ENCODE data around the gene PSMD2.

DNA sequence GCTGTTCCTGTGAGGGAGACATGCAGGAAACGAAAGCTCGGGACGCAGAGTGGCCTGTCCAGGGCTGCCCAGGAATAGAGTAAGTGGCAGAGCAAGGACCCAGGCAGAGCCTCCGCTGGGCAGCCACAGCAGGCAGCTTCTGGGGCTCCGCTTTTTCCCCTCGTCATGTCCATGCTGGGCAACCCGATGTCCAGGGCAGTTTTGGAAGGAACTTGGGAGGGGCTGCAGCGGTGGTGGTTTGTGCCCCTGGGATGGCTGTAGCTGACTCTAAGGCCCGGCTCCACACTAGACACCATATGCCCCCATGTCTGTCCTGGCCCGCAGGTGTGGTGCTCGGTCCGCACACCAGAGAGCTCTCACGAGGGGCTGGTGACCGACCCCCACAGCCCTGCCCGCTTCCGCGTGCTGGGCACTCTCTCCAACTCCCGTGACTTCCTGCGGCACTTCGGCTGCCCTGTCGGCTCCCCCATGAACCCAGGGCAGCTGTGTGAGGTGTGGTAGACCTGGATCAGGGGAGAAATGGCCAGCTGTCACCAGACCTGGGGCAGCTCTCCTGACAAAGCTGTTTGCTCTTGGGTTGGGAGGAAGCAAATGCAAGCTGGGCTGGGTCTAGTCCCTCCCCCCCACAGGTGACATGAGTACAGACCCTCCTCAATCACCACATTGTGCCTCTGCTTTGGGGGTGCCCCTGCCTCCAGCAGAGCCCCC is 7.1 kb upstream of the PSMD2 start:
- TF ChIP-seq POLR2A (IDR thresholded peaks at IDR 0.05; ENCODE audit: low read depth, low read length) (no peak), POLR2AphosphoS5 (IDR thresholded peaks at IDR 0.05; ENCODE audit: low read depth, low read length) (no peak)

Data from GM12892 (cell line).